Skeletal muscle tissue (tissue), 4 donors: ENCODE measurements around the gene IGFBP3. TPM values are rescaled to one million over a fixed set of nuclear protein-coding genes. Genes with fewer than 3 reads are reported as not detected.

Experiments
- H3K27ac ChIP-seq: one replicate; pipeline ENCODE4 v1.7.0; 2013; ENCODE audit warnings: mild to moderate bottlenecking, low read depth, low read length, inconsistent platforms
- H3K27me3 ChIP-seq, 3 donors: one replicate each; pipeline ENCODE4 v1.7.0; 2013; ENCODE audit warnings: low read length in 3 of 3; ENCODE audit not compliant: control insufficient read depth in 3 of 3, insufficient read depth in 3 of 3
- H3K36me3 ChIP-seq, 3 donors: one replicate each; pipeline ENCODE4 v1.7.0; 2013; ENCODE audit warnings: low read length in 3 of 3; ENCODE audit not compliant: control insufficient read depth in 3 of 3, insufficient read depth in 3 of 3
- H3K4me1 ChIP-seq, 3 donors: one replicate each; pipeline ENCODE4 v1.7.0; 2013; ENCODE audit warnings: low read length in 3 of 3, mild to moderate bottlenecking in 3 of 3; ENCODE audit not compliant: control insufficient read depth in 3 of 3, insufficient read depth in 3 of 3
- H3K4me3 ChIP-seq, 3 donors: one replicate each; pipeline ENCODE4 v1.7.0; 2013; ENCODE audit warnings: low read length in 3 of 3
- H3K9ac ChIP-seq, 3 donors: one replicate each; pipeline ENCODE4 v1.7.0; 2013; ENCODE audit warnings: low read length in 3 of 3, mild to moderate bottlenecking in 3 of 3, moderate library complexity in 2 of 3, low read depth in 1 of 3
- H3K9me3 ChIP-seq, 3 donors: one replicate each; pipeline ENCODE4 v1.7.0; 2013; ENCODE audit warnings: low read length in 3 of 3; ENCODE audit not compliant: control insufficient read depth in 3 of 3
- total RNA-seq: library from RNA; depleted of rRNA; stranded (reverse); fragments of >200 nt; gene quantifications from one replicate; pipeline ENCODE4 v1.2.3, GENCODE V29; 2014
- donor health status: Osteomylitis.

The IGFBP3 gene, protein sequence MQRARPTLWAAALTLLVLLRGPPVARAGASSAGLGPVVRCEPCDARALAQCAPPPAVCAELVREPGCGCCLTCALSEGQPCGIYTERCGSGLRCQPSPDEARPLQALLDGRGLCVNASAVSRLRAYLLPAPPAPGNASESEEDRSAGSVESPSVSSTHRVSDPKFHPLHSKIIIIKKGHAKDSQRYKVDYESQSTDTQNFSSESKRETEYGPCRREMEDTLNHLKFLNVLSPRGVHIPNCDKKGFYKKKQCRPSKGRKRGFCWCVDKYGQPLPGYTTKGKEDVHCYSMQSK
- total RNA-seq = 112 TPM

- Histone ChIP-seq H3K9ac (peak within 1 kb of the TSS in 2 of 3 donors; percentile 11 to 72), H3K36me3 (peaks cover 0 to 7% (median 0%) of the 10 kb centered on the region in 3 donors), H3K27me3 (peaks cover 25 to 57% (median 29%) of the 10 kb centered on the region in 3 donors), H3K9me3 (no peaks in the 10 kb centered on the region), H3K27ac (no peak within 1 kb of the TSS), H3K4me1 (peaks cover 20 to 43% (median 31%) of the 10 kb centered on the region in 3 donors), H3K4me3 (peak within 1 kb of the TSS; percentile 63 to 74 (median 71))
Measured at GRCh38 chr7:45920502-45921380, at the start of gene IGFBP3. Gene IGFBP3 (minus strand): TSS chr7:45921272. CDS start chr7:45921140, 132 bp downstream.

GRCh38 chr7:45970454-45970853 lies 49.4 kb upstream of the IGFBP3 start:
- no peak overlapping the region for H3K9ac ChIP-seq
- H3K4me1 ChIP-seq = no peaks in the 10 kb centered on the region
- H3K27ac ChIP-seq = no peak overlapping the region
- H3K36me3 ChIP-seq = no peaks in the 10 kb centered on the region
- no peak overlapping the region for H3K4me3 ChIP-seq
- no peaks in the 10 kb centered on the region for H3K9me3 ChIP-seq
- H3K27me3 ChIP-seq = peaks cover 0 to 2% (median 0%) of the 10 kb centered on the region in 3 donors

DNA sequence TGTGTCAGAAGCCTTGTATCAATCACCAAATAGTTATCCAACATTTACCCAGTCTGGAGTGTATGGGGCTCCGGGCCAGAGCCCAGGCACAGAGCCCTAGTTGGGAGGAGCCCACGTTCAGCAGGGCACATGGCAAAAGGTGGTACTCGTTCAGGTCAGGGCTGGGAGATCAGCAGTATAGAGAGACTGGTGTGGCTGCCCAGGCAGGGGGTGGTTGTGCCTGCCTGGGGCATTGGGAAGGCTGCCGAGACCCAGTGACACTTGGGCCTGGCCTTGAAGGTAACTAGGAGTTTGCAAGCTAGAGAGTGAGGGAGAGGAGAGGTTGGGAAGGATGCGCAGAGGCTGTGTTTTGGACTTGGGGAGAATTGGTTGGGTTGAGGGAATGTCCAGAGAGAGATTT lies 48.9 kb upstream of the IGFBP3 start:
- no peaks in the 10 kb centered on the region for H3K27me3 ChIP-seq
- no peaks in the 10 kb centered on the region for H3K9me3 ChIP-seq
- no peaks in the 10 kb centered on the region for H3K4me1 ChIP-seq
- no peak overlapping the region for H3K9ac ChIP-seq
- no peaks in the 10 kb centered on the region for H3K36me3 ChIP-seq
- H3K4me3 ChIP-seq = no peak overlapping the region
- no peak overlapping the region for H3K27ac ChIP-seq

DNA sequence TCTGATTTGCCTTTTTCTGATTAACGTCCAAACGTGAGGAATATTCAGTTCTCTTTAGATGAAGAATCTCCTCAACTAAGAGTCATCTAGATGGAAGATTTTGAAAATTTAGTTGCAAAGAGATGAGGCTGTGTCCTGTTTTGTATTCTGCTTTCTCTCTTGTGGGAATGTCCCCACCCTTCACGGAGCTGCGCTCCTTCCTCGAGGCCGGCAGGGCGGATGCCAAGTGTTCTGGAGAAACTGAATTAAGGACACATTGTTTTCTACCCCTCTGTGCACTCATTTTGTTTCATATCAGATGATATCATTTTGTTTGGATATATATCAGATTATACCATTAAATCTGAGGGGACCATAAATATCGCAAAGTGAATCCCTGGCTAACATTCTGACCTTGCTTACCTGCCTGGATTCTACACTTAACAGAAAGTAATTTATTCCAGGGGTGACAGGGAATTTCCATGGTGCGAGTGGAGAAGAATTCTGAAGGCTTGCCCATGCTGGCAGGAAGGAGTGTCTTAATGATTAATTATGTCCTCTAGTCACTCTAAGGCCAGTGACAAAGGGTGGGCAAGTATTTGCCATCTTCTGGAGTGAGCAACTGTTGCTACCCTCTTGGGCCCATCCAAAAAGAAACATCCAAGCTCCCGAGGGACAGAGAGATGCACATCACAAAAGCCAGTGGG lies 47.9 kb upstream of the IGFBP3 start:
- H3K36me3 ChIP-seq = no peaks in the 10 kb centered on the region
- H3K4me3 ChIP-seq = no peak overlapping the region
- H3K27ac ChIP-seq = no peak overlapping the region
- no peaks in the 10 kb centered on the region for H3K27me3 ChIP-seq
- no peaks in the 10 kb centered on the region for H3K9me3 ChIP-seq
- no peak overlapping the region for H3K9ac ChIP-seq
- no peaks in the 10 kb centered on the region for H3K4me1 ChIP-seq

- H3K36me3 ChIP-seq = no peaks in the 10 kb centered on the region
Measured at GRCh38 chr7:45968312-45968711, 47.2 kb upstream of the IGFBP3 start.

GRCh38 chr7:45967591-45968157 lies 46.6 kb upstream of the IGFBP3 start:
- no peaks in the 10 kb centered on the region for H3K36me3 ChIP-seq
- no peaks in the 10 kb centered on the region for H3K4me1 ChIP-seq
- H3K27me3 ChIP-seq = no peaks in the 10 kb centered on the region
- H3K9ac ChIP-seq = no peak overlapping the region
- no peaks in the 10 kb centered on the region for H3K9me3 ChIP-seq
- H3K4me3 ChIP-seq = no peak overlapping the region
- no peak overlapping the region for H3K27ac ChIP-seq

More at GRCh38 chr7:45968312-45968711, 47.2 kb upstream of the IGFBP3 start:
- Histone ChIP-seq H3K27me3 (no peaks in the 10 kb centered on the region), H3K9ac (no peak overlapping the region), H3K4me3 (no peak overlapping the region), H3K9me3 (no peaks in the 10 kb centered on the region), H3K27ac (no peak overlapping the region), H3K4me1 (no peaks in the 10 kb centered on the region)

- H3K9ac ChIP-seq = no peak overlapping the region
- no peaks in the 10 kb centered on the region for H3K27me3 ChIP-seq
- no peak overlapping the region for H3K4me3 ChIP-seq
- H3K9me3 ChIP-seq = no peaks in the 10 kb centered on the region
- no peaks in the 10 kb centered on the region for H3K4me1 ChIP-seq
- H3K27ac ChIP-seq = no peak overlapping the region
- H3K36me3 ChIP-seq = no peaks in the 10 kb centered on the region
Measured at GRCh38 chr7:45962861-45963260, 41.8 kb upstream of the IGFBP3 start.

DNA sequence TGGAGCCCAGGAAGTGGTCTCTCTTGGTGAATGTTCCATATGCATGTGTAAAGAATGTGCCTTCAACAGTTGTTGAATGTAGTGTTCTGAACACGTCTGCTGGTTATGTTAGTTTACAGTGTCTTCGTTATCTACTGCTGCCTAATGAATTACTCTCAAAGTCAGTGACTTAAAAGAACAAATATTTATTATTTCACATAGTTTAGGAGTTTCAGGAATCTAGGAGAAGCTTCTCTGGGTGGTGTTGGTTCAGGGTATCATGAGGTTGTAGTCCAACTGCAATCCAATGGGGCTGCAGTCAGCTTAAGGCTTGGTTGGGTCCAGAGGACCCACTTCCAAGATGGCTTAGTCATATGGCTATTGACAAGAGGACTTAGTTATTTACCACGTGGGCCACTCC lies 36.6 kb upstream of the IGFBP3 start:
- no peaks in the 10 kb centered on the region for H3K36me3 ChIP-seq
- H3K4me3 ChIP-seq = no peak overlapping the region
- H3K9ac ChIP-seq = no peak overlapping the region
- peaks cover 0 to 3% (median 0%) of the 10 kb centered on the region in 3 donors for H3K9me3 ChIP-seq
- no peak overlapping the region for H3K27ac ChIP-seq
- no peaks in the 10 kb centered on the region for H3K4me1 ChIP-seq
- no peaks in the 10 kb centered on the region for H3K27me3 ChIP-seq

GRCh38 chr7:45955286-45955685 lies 34.2 kb upstream of the IGFBP3 start:
- H3K4me3 ChIP-seq = no peak overlapping the region
- no peaks in the 10 kb centered on the region for H3K36me3 ChIP-seq
- H3K9ac ChIP-seq = no peak overlapping the region
- H3K27ac ChIP-seq = no peak overlapping the region
- peaks cover 0 to 3% (median 0%) of the 10 kb centered on the region in 3 donors for H3K9me3 ChIP-seq
- no peaks in the 10 kb centered on the region for H3K4me1 ChIP-seq
- H3K27me3 ChIP-seq = no peaks in the 10 kb centered on the region
